Stimulated activated CD4-positive, alpha-beta T cell treated with anti-CD3 and anti-CD28 coated beads, Interleukin-12 subunit alpha, Interleukin-12 subunit beta, amount 100 ng/mL, for 4 hours (primary cell): ENCODE results near the gene FOXL3.
"Not testable (repeated sequence)": the region's sequence is repeated elsewhere in the genome, so short reads cannot be mapped to it uniquely, and the experiment has no call there.

Experiments used
- DNase-seq: peaks from one replicate; pipeline ENCODE4 v3.0.0-alpha.2; 2020

The FOXL3 gene

GRCh38 chr7:289756-290553 is at the start of gene FOXL3:
Gene FOXL3 (plus strand): TSS chr7:290170. CDS start chr7:290170, 0 bp downstream.
- no peak for DNase-seq

- no peak for DNase-seq
Observed at GRCh38 chr7:240887-241421, 49.0 kb upstream of the FOXL3 start.

GRCh38 chr7:241513-241912 is 48.5 kb upstream of the FOXL3 start:
- DNase-seq = no peak

- DNase-seq = not testable (repeated sequence)
Observed at GRCh38 chr7:242826-243579, 47.0 kb upstream of the FOXL3 start.

GRCh38 chr7:243580-243978 is 46.4 kb upstream of the FOXL3 start:
- DNase-seq = not testable (repeated sequence)

- no peak for DNase-seq
Observed at GRCh38 chr7:244974-245373, 45.0 kb upstream of the FOXL3 start.

DNA sequence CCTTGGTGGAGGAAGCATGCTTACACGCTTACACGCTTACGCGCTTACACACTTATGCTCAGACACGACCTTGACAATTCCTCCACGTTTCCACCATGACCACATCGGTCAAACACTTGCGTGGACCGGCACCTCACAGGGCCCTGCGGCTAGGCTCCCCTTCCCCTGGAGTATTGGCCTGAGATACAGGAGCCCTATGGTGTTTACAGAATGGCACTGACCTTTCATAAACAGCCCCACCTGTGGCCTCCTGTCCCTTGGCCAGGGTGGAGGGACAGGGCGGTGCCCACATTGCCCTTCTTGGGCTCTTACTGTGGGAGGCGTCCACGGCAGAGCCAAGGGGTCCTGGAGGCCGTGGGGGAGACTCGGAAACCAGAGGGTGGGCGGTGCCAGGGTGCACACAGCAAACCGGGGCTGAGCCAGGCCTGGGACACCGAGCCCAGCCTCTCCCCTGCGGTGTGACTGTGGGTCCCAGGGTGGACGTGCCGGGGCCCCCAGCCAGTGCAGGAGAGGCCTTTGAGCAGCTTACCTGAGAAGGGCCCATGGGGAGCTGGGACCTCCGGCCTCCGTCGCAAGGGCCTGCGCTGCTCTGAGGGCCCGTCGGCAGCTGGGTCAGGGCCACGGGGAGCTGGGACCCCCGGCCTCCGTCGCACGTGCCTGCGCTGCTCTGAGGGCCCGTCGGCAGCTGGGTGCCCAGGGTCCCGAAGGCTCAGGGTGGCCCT is 44.2 kb upstream of the FOXL3 start:
- DNase-seq = no peak

- no peak for DNase-seq
Observed at GRCh38 chr7:246451-246850, 43.5 kb upstream of the FOXL3 start.

GRCh38 chr7:247181-247580 is 42.8 kb upstream of the FOXL3 start:
- DNase-seq = no peak

DNA sequence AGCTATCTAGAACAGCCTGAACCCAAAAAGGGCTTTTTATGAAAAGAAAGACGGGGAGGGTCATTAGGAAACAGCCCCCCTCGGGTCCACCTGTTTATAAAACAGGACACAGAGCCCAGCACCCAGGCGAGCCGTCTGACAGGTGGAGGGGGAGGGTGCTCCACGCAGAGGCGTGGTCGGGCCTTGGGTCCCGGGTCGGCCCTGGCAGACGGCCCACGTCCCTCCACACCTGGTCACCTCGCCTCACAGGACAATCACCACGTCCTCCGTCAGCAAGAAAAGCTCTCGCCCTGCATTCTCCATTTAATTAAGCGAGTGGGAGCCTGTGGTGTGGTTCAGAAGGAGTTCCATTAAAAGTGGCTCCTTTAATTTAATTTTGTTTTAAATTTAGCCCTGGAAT is 42.3 kb upstream of the FOXL3 start:
- no peak for DNase-seq

- DNase-seq = no peak
Observed at GRCh38 chr7:248732-249435, 41.1 kb upstream of the FOXL3 start.

- no peak for DNase-seq
Observed at GRCh38 chr7:249989-250388, 40.0 kb upstream of the FOXL3 start.

DNA sequence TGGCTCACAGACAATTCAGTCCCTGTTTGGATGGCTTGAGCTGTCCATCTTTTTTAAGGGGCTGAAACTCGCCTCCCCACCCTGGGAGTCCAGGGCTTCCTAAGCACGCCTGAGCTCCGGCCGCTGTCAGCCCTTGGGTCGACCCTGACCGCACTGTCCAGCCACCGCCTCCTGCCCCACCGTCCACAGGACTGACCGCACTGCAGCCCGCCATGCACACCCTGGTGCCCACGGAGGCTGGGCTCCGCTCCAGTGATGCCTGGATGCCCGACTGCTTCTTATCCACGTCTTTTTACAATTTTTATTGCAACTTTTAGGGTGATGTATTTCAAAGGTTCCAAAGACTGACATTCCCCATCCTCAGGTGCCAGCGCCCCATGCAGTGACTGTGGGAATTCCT is 39.4 kb upstream of the FOXL3 start:
- DNase-seq = no peak

DNA sequence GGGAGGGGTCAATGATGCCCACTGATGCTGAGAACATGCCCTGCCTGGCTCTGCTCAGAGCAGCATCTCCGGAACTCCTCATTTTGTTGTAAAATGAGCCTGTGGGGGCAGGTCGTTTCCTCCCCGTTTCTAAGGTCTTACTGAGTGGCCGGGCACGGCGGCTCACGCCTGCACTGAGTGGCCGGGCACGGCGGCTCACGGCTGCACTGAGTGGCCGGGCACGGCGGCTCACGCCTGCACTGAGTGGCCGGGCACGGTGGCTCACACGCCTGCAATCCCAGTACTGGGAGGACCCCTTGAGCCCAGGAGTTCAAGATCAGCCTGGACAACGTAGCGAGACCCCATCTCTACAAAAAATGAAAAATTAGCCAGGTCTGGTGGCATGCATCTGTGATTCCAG is 39.0 kb upstream of the FOXL3 start:
- no peak for DNase-seq

DNA sequence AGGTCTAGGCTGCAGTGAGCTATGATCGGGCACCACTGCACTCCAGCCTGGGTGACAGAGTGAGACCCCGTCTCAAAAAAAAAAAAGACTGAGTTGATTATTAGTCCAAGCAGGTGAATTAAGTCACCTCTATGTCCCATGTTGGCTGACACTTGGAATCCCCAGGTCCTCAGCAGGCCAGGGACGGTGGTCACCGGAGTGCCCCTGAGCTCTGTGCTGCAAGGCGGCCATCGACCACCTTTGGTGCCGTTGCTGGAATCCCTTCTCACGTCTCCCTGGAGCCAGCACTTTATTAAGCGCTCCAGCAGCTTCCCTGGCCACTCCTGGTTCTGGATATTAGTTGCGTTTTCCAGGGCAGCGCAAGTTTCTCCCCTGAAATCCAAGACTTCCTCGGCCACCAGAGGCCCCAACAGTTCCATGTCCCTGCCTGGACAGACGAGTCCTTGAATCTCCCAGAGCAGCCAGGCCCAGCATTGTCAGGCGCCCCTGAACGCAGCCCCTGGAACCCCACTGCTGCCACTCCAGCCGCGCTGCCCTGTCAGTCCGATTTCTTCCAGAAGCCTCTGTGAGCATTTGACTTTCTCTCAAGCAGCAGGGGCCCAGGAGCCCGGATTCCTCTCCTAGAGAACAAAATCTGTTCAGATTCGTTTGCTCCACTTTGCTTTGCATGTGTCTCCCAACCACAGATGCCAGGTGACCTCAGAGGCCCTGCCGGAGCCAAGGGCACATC is 38.4 kb upstream of the FOXL3 start:
- DNase-seq = no peak

GRCh38 chr7:252216-252965 is 37.6 kb upstream of the FOXL3 start:
- no peak for DNase-seq

DNA sequence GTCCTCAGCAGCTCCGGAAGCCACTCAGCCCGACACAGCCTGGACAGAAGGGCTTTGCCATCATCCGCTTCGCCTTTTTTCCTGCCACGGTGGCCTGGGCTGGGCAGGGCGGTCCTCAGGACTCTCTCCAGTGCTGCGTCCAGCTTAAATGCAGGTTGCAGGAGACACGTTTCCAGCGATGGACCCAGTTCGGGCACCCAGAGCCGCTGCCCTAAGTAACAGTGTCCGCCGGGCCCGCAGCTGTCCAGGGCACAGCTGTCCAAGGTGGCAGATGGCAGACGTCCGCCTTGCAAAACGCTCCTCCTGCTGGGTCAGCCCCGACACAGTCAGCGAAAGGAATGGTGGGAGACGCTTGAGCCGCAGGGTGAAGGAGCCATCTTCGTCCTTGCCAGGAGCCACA is 37.0 kb upstream of the FOXL3 start:
- no peak for DNase-seq

DNA sequence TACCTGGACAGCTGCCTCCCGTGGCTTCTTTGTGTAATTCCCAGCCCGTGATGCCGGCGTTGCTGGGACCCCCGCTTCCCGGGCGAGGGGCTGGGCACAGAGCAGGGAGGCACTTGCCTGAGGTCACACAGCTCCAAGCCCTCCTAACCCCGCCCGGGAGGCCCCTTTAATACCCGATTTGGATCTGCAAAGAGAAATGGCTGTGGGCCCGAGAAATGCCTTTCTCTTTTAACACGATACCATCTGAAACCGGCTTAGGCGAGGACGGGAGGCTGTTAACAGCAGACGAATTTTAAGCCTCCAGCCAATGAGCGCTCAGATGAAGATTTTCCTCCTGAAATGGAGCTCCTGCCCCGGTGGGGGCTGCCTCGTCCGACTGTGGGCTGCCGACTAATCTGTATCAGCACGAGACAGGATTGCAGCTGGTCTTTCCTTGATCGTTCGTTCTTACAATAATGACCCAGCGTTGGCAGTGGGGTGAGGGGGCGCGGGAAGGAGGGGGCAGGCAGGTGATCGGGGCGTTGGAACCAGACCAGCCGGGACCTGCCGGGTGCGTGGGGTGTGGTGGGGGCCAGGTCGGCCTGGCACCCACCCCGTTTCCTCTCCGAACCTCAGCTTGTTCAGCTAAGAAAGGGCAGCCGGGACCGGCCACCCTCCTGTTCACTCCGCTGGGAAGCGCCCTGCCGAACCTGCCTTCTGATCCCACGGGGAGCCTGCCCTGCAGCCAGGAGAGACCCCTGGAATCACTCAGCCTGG is 36.2 kb upstream of the FOXL3 start:
- DNase-seq = no peak

- no peak for DNase-seq
Observed at GRCh38 chr7:254337-255037, 35.5 kb upstream of the FOXL3 start.

GRCh38 chr7:255038-255435 is 34.9 kb upstream of the FOXL3 start:
- DNase-seq = no peak
